Measurements from ENCODE around the gene SDC4.

Gene SDC4

GRCh38 chr20:45340236-45340847, 7.9 kb downstream of the SDC4 start:
- H3K4me3 Mint-ChIP-seq: peak overlapping the region; percentile 76
- peaks cover 8% of the 10 kb centered on the region for H3K36me3 Mint-ChIP-seq (ENCODE audit: low read depth)
- no peak for TF ChIP-seq CTCF (IDR thresholded peaks at IDR 0.05)
- peaks cover 3% of the 10 kb centered on the region for H3K27me3 Mint-ChIP-seq (ENCODE audit: low read depth, poor library complexity)
- DNase-seq: no peak
- H3K27ac Mint-ChIP-seq: peak overlapping the region; percentile 97
- H3K9me3 Mint-ChIP-seq: no peaks in the 10 kb centered on the region
- H3K4me1 Mint-ChIP-seq: peaks cover 100% of the 10 kb centered on the region

GRCh38 chr20:45339799-45340198, 8.4 kb downstream of the SDC4 start:
- no peaks in the 10 kb centered on the region for H3K9me3 Mint-ChIP-seq
- H3K4me1 Mint-ChIP-seq: peaks cover 95% of the 10 kb centered on the region
- no peak for TF ChIP-seq CTCF (IDR thresholded peaks at IDR 0.05)
- peaks cover 3% of the 10 kb centered on the region for H3K27me3 Mint-ChIP-seq (ENCODE audit: low read depth, poor library complexity)
- H3K4me3 Mint-ChIP-seq: no peak overlapping the region
- no peak overlapping the region for H3K27ac Mint-ChIP-seq
- H3K36me3 Mint-ChIP-seq (ENCODE audit: low read depth): peaks cover 8% of the 10 kb centered on the region
- DNase-seq: no peak

- TF ChIP-seq CTCF (IDR thresholded peaks at IDR 0.05): no peak
- DNase-seq: no peak
- peaks cover 88% of the 10 kb centered on the region for H3K4me1 Mint-ChIP-seq
- H3K9me3 Mint-ChIP-seq: no peaks in the 10 kb centered on the region
- peaks cover 8% of the 10 kb centered on the region for H3K36me3 Mint-ChIP-seq (ENCODE audit: low read depth)
- peaks cover 3% of the 10 kb centered on the region for H3K27me3 Mint-ChIP-seq (ENCODE audit: low read depth, poor library complexity)
- no peak overlapping the region for H3K4me3 Mint-ChIP-seq
- H3K27ac Mint-ChIP-seq: peak overlapping the region; percentile 24
Measured at GRCh38 chr20:45339084-45339483, 9.1 kb downstream of the SDC4 start.

DNA sequence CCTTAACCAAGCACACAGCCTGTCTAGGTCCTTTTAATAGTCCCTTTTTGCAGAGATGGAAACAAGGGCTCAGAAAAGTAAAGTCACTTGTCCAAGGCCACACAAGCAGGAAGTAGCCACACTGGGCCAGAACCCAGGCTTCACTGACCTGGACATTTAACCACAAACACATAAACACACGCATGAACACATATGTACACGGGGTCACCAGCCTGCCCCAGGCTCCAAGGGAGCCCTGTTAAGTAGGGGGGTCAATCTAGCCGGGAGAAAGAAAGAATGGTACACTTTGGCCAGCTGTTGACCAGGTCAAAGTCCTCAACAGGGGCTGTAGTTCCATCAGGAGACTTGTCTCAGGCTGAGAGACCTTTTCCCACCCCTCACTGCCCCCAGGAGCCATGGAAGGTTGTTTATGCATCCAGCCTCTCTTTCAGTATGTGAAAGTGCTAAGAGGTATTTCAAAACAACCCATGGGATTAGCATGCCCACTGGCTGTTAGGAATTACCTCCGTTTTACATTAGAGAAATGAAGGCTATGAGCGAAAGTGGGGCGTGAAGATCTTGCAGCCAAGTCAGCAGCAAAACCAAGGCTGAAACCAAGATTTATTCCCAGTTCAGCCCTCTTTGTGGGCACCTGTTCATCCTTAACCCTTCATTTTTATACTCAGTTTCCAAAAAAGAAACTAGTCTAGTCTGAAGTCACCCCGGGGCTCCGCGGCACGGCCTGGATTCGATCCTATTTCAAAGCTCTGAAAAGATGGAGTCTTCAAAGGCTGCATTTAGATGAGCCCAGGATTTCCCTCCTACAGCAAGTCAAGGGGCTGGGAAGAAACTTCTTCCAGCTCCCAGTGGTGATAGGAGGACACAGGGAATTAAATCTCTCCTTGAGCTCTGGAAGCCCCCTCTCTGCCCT, 9.8 kb downstream of the SDC4 start:
- DNase-seq: no peak
- no peak for TF ChIP-seq CTCF (IDR thresholded peaks at IDR 0.05)
- Mint-ChIP-seq H3K4me3 (no peak overlapping the region), H3K27me3 (ENCODE audit: low read depth, poor library complexity) (peaks cover 3% of the 10 kb centered on the region), H3K36me3 (ENCODE audit: low read depth) (peaks cover 8% of the 10 kb centered on the region), H3K27ac (peak overlapping the region; percentile 30), H3K9me3 (no peaks in the 10 kb centered on the region), H3K4me1 (peaks cover 80% of the 10 kb centered on the region)

GRCh38 chr20:45337367-45338120, 10.7 kb downstream of the SDC4 start:
- Mint-ChIP-seq H3K4me3 (no peak overlapping the region), H3K4me1 (peaks cover 72% of the 10 kb centered on the region), H3K9me3 (no peaks in the 10 kb centered on the region)

More at GRCh38 chr20:45337367-45338120, 10.7 kb downstream of the SDC4 start:
- no peak for TF ChIP-seq CTCF (IDR thresholded peaks at IDR 0.05)
- no peak for DNase-seq
- Mint-ChIP-seq H3K27ac (peak overlapping the region; percentile 30), H3K36me3 (ENCODE audit: low read depth) (peaks cover 8% of the 10 kb centered on the region), H3K27me3 (ENCODE audit: low read depth, poor library complexity) (peaks cover 3% of the 10 kb centered on the region)

All from nephron progenitor cell (in vitro differentiated cells).